ENCODE results near the gene KRT26. TPM values are rescaled to one million over a fixed set of nuclear protein-coding genes. Genes with fewer than 3 reads are reported as not detected.

Gene KRT26
- total RNA-seq, 1 experiment from 2014 or later: not detected

DNA sequence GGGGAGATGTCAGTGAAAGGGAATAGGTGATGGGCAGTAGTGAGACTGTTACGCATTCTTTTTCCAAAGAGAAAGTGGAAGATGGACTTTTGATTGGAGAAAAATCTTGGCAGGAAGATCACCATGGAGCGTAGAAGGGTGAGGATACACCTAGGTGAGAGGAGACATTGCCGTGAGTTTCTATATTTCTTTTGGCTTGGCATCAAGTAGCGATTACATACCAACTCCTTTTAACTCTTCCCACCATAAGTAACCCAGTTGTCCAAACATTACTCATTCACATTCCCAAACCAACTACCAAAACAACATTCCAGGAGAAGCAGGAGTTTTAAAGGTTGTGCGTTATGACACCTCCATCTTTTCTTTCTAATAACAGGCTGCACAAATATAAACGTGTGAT, 38.5 kb upstream of the KRT26 start:
- no peak for DNase-seq

More for the DNA sequence above, 38.5 kb upstream of the KRT26 start:
- no peak overlapping the region for H3K27ac ChIP-seq (ENCODE audit: insufficient read length, low read depth, low read length)
- H3T11ph ChIP-seq (ENCODE audit: low read length): no peak overlapping the region
- H3K9ac ChIP-seq (ENCODE audit: extremely low read depth, insufficient read length, low read length): no peak overlapping the region
- no peaks in the 10 kb centered on the region for H3K9me3 ChIP-seq (ENCODE audit: control insufficient read depth, low read depth, low read length)
- Mint-ChIP-seq H3K27ac (no peak overlapping the region), H3K4me1 (no peaks in the 10 kb centered on the region), H3K36me3 (ENCODE audit: insufficient read depth in 1 of 3, low read depth in 3 of 3) (no peaks in the 10 kb centered on the region), H3K27me3 (ENCODE audit: low read depth) (peaks cover 98% of the 10 kb centered on the region), H3K4me3 (no peak overlapping the region), H3K9me3 (no peaks in the 10 kb centered on the region)
- H3K4me2 ChIP-seq (ENCODE audit: insufficient read depth, insufficient read length, low read length): no peak overlapping the region
- H3K79me2 ChIP-seq (ENCODE audit: insufficient read depth, low read length): no peaks in the 10 kb centered on the region
- no peaks in the 10 kb centered on the region for H3K4me1 ChIP-seq (ENCODE audit: insufficient read depth, low read length)
- no peak overlapping the region for H3K14ac ChIP-seq (ENCODE audit: insufficient read depth, low read length)
- H2BK12ac ChIP-seq (ENCODE audit: insufficient read length, low read depth, low read length): no peak overlapping the region
- H2BK5ac ChIP-seq (ENCODE audit: insufficient read length, low read length): no peak overlapping the region
- no peak overlapping the region for H2BK20ac ChIP-seq (ENCODE audit: low read depth, low read length, poor library complexity, severe bottlenecking)
- H4K8ac ChIP-seq (replicated peaks; ENCODE audit: insufficient read length, low read depth, low read length): no peak overlapping the region
- no peak overlapping the region for H3K56ac ChIP-seq (ENCODE audit: insufficient read length, low read depth, low read length)
- H2BK15ac ChIP-seq (ENCODE audit: low read depth, low read length): no peak overlapping the region
- H3K18ac ChIP-seq (ENCODE audit: insufficient read length, low read depth, low read length): no peak overlapping the region
- TF ChIP-seq, protein P1, sequence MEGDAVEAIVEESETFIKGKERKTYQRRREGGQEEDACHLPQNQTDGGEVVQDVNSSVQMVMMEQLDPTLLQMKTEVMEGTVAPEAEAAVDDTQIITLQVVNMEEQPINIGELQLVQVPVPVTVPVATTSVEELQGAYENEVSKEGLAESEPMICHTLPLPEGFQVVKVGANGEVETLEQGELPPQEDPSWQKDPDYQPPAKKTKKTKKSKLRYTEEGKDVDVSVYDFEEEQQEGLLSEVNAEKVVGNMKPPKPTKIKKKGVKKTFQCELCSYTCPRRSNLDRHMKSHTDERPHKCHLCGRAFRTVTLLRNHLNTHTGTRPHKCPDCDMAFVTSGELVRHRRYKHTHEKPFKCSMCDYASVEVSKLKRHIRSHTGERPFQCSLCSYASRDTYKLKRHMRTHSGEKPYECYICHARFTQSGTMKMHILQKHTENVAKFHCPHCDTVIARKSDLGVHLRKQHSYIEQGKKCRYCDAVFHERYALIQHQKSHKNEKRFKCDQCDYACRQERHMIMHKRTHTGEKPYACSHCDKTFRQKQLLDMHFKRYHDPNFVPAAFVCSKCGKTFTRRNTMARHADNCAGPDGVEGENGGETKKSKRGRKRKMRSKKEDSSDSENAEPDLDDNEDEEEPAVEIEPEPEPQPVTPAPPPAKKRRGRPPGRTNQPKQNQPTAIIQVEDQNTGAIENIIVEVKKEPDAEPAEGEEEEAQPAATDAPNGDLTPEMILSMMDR (conservative IDR thresholded peaks at IDR 0.05): no peak
- H2AFZ ChIP-seq (ENCODE audit: low read length): no peak overlapping the region
- no peaks in the 10 kb centered on the region for H4K20me1 ChIP-seq (ENCODE audit: control insufficient read depth, insufficient read depth, insufficient read length)
- no peak overlapping the region for H2AK5ac ChIP-seq (ENCODE audit: insufficient read length, low read length)
- H4K5ac ChIP-seq (ENCODE audit: insufficient read length, low read depth, low read length): no peak overlapping the region
- peaks cover 1% of the 10 kb centered on the region; the same call in 1 of the 2 replicates for H3K27me3 ChIP-seq (ENCODE audit: insufficient read depth, low read length)
- H3K4ac ChIP-seq (ENCODE audit: low read depth, low read length): no peak overlapping the region
- H2BK120ac ChIP-seq (ENCODE audit: low read depth, low read length, poor library complexity, severe bottlenecking): no peak overlapping the region
- H3K23ac ChIP-seq (ENCODE audit: insufficient read length, low read depth, low read length): no peak overlapping the region
- no peaks in the 10 kb centered on the region for H3K79me1 ChIP-seq (ENCODE audit: insufficient read depth, low read depth, low read length, poor library complexity, severe bottlenecking)
- WGBS (ENCODE audit: extremely low coverage, insufficient read length, low lambda C conversion rate): no CpG with 5 or more reads among the region's 6 CpGs
- no peak overlapping the region for H4K91ac ChIP-seq (ENCODE audit: insufficient read length, low read depth, low read length)
- no peaks in the 10 kb centered on the region for H3K23me2 ChIP-seq (ENCODE audit: insufficient read length, low read depth, low read length, poor library complexity, severe bottlenecking)
